Neural progenitor cell (in vitro differentiated cells): Measurements from ENCODE around the gene SLC48A1. TPM values are rescaled to one million over a fixed set of nuclear protein-coding genes. Genes with fewer than 3 reads are reported as not detected.

ENCODE experiments used
- DNase-seq: peaks from one replicate; pipeline ENCODE4 v3.0.0-alpha.2; 2016; ENCODE audit warnings: low spot score
- H2AFZ ChIP-seq: fragments of 200-600 bp; sonication (generic); replicated peaks from 2 replicates; pipeline ENCODE4 v1.6.1; 2016; ENCODE audit warnings: antibody characterized with exemption
- H3F3A ChIP-seq: fragments of 200-600 bp; sonication (generic); 2 replicates; pipeline ENCODE4 v1.6.1; 2016; ENCODE audit warnings: antibody characterized with exemption, low read depth
- H3K27ac ChIP-seq: fragments of 200-600 bp; sonication (generic); 2 replicates; pipeline ENCODE4 v1.5.1; 2016; ENCODE audit warnings: mild to moderate bottlenecking
- H3K27me3 ChIP-seq: fragments of 200-600 bp; sonication (generic); 2 replicates; pipeline ENCODE4 v1.6.1; 2016; ENCODE audit warnings: mild to moderate bottlenecking, moderate library complexity
- H3K36me3 ChIP-seq: fragments of 200-600 bp; sonication (generic); 2 replicates; pipeline ENCODE4 v1.5.1; 2016
- H3K4me1 ChIP-seq: fragments of 200-600 bp; sonication (generic); 2 replicates; pipeline ENCODE4 v1.6.1; 2016; ENCODE audit warnings: mixed run types
- H3K4me2 ChIP-seq: fragments of 200-600 bp; sonication (generic); 2 replicates; pipeline ENCODE4 v1.6.1; 2016
- H3K4me3 ChIP-seq: fragments of 200-600 bp; sonication (generic); 2 replicates; pipeline ENCODE4 v1.5.1; 2016
- H3K79me2 ChIP-seq: fragments of 200-600 bp; sonication (generic); 2 replicates; pipeline ENCODE4 v1.6.1; 2016; ENCODE audit warnings: low read depth
- H3K9ac ChIP-seq: fragments of 200-600 bp; sonication (generic); 2 replicates; pipeline ENCODE4 v1.6.1; 2016
- H3K9me3 ChIP-seq: fragments of 200-600 bp; sonication (generic); 2 replicates; pipeline ENCODE4 v1.5.1; 2016; ENCODE audit warnings: low read depth
- H4K20me1 ChIP-seq: fragments of 200-600 bp; sonication (generic); 2 replicates; pipeline ENCODE4 v1.6.1; 2016; ENCODE audit warnings: low read depth
- H3K27ac Mint-ChIP-seq: 3 replicates; pipeline ENCODE4 v1.8.0; 2021; ENCODE audit warnings: mixed read lengths
- H3K27me3 Mint-ChIP-seq: 2 replicates; pipeline ENCODE4 v1.8.0; 2022; ENCODE audit warnings: low read depth, mild to moderate bottlenecking, inconsistent platforms, moderate library complexity, mixed read lengths; ENCODE audit not compliant: insufficient read depth
- H3K36me3 Mint-ChIP-seq: 3 replicates; pipeline ENCODE4 v1.8.0; 2021; ENCODE audit warnings: mixed read lengths
- H3K4me1 Mint-ChIP-seq: 3 replicates; pipeline ENCODE4 v1.8.0; 2021; ENCODE audit warnings: mixed read lengths
- H3K4me3 Mint-ChIP-seq: 3 replicates; pipeline ENCODE4 v1.8.0; 2021; ENCODE audit warnings: mild to moderate bottlenecking, moderate library complexity, mixed read lengths
- H3K9me3 Mint-ChIP-seq: 3 replicates; pipeline ENCODE4 v1.8.0; 2020; ENCODE audit warnings: mixed read lengths
- EZH2phosphoT487 ChIP-seq: fragments of 200-600 bp; sonication (generic); IDR thresholded peaks from 2 replicates; pipeline ENCODE4 v1.6.1; 2017; ENCODE audit warnings: antibody characterized with exemption
- total RNA-seq: library from RNA; depleted of rRNA; stranded (reverse); fragments of >200 nt; gene quantifications from 2 replicates; pipeline ENCODE4 v1.2.3, GENCODE V29; 2015; ENCODE audit warnings: low replicate concordance

Gene SLC48A1
- total RNA-seq, 1 donor from 2014 or later: 8.3 TPM

GRCh38 chr12:47829584-47829983 lies 56.5 kb downstream of the SLC48A1 start:
- Histone ChIP-seq H3K4me3 (no peak overlapping the region), H3K9me3 (no peaks in the 10 kb centered on the region), H3K27me3 (no peaks in the 10 kb centered on the region), H2AFZ (no peak overlapping the region), H3F3A (no peaks in the 10 kb centered on the region), H4K20me1 (no peaks in the 10 kb centered on the region), H3K9ac (no peak overlapping the region), H3K4me2 (no peak overlapping the region), H3K4me1 (peaks cover 7% of the 10 kb centered on the region), H3K36me3 (no peaks in the 10 kb centered on the region), H3K79me2 (no peaks in the 10 kb centered on the region), H3K27ac (no peak overlapping the region)
- peaks cover 14% of the 10 kb centered on the region for H3K27me3 Mint-ChIP-seq
- no peak for TF ChIP-seq EZH2phosphoT487
- no peak overlapping the region for H3K27ac Mint-ChIP-seq
- H3K9me3 Mint-ChIP-seq: no peaks in the 10 kb centered on the region
- peaks cover 49% of the 10 kb centered on the region for H3K4me1 Mint-ChIP-seq
- no peak overlapping the region for H3K4me3 Mint-ChIP-seq
- no peaks in the 10 kb centered on the region for H3K36me3 Mint-ChIP-seq
- DNase-seq: no peak

Other genes with a start within 250 kb of the SLC48A1 start
- 42.7 and 61.9 TPM in 2 replicates for gene RPAP3, start 67.2 kb upstream of the SLC48A1 start, total RNA-seq
- gene ENDOU, start 47.7 kb upstream of the SLC48A1 start, total RNA-seq: not detected in 2 replicates
- 0.58 and 1.2 TPM in 2 replicates for gene RAPGEF3, start 14.4 kb upstream of the SLC48A1 start, total RNA-seq
- 7.2 and 14.2 TPM in 2 replicates for gene HDAC7, start 46.7 kb downstream of the SLC48A1 start, total RNA-seq
- 0.09 TPM in 1 of 2 replicates, not detected in the other for gene VDR, start 131.8 kb downstream of the SLC48A1 start, total RNA-seq
- 87.5 and 115 TPM in 2 replicates for gene TMEM106C, start 190.4 kb downstream of the SLC48A1 start, total RNA-seq
- 69.1 and 330 TPM in 2 replicates for gene COL2A1, start 231.2 kb downstream of the SLC48A1 start, total RNA-seq